K562 (cell line): ENCODE data around the gene RACK1. TPM values are rescaled to one million over a fixed set of nuclear protein-coding genes. Genes with fewer than 3 reads are reported as not detected.
A peak's percentile ranks its signal among the peaks of the same experiment; 100 is the strongest.

Experiments used
- CBX3 ChIP-seq, 2 experiments: IDR thresholded peaks; 1 replicate in 1 of 2; 2 replicates in 1 of 2; pipeline ENCODE4 v1.6.1; 2012; ENCODE audit warnings: inconsistent platforms in 2 of 2, low read length in 2 of 2, borderline replicate concordance in 1 of 2, control low read depth in 1 of 2
- E2F5 ChIP-seq: sonication (generic); formaldehyde crosslinking; IDR thresholded peaks from 2 replicates; pipeline ENCODE4 v1.8.0; 2022; ENCODE audit warnings: mild to moderate bottlenecking, missing genetic modification reagents
- ESRRA ChIP-seq: fragments of 450-650 bp; IDR thresholded peaks from 2 replicates; pipeline ENCODE4 v1.6.1; 2014; ENCODE audit warnings: low read depth, mild to moderate bottlenecking, moderate library complexity, borderline replicate concordance
- ETS1 ChIP-seq: conservative IDR thresholded peaks from 2 replicates; pipeline ENCODE4 v1.6.1; 2011; ENCODE audit warnings: low read depth, mild to moderate bottlenecking, low read length; ENCODE audit not compliant: control insufficient read depth
- FIP1L1 ChIP-seq: fragments of 200-400 bp; formaldehyde crosslinking; IDR thresholded peaks from 2 replicates; pipeline ENCODE4 v1.6.1; 2018; ENCODE audit warnings: mild to moderate bottlenecking, low read depth, low read length; ENCODE audit not compliant: poor library complexity, severe bottlenecking
- HNRNPLL ChIP-seq: fragments of 200-400 bp; formaldehyde crosslinking; IDR thresholded peaks from 2 replicates; pipeline ENCODE4 v1.6.1; 2017; ENCODE audit warnings: low read length, low read depth, mild to moderate bottlenecking; ENCODE audit not compliant: poor library complexity, severe bottlenecking
- IRF1 ChIP-seq: sonication (generic); formaldehyde crosslinking; IDR thresholded peaks from 2 replicates; pipeline ENCODE4 v1.8.0; 2022; ENCODE audit warnings: missing genetic modification reagents, mild to moderate bottlenecking, borderline replicate concordance
- KAT2B ChIP-seq: IDR thresholded peaks from one replicate; pipeline ENCODE4 v1.6.1; 2012; ENCODE audit warnings: low read depth, mild to moderate bottlenecking, control low read depth, inconsistent platforms, low read length, moderate library complexity
- KDM2B ChIP-seq: fragments of 250-450 bp; sonication (Bioruptor Pico); IDR thresholded peaks from 2 replicates; pipeline ENCODE4 v1.8.0; 2021; ENCODE audit warnings: mild to moderate bottlenecking, moderate library complexity
- MNT ChIP-seq, 2 experiments: fragments of 450-650 bp; conservative IDR thresholded peaks; 2 replicates each; pipeline ENCODE4 v1.6.1; 2017; ENCODE audit warnings: mild to moderate bottlenecking in 2 of 2, moderate library complexity in 2 of 2
- NRF1 ChIP-seq, 2 experiments: fragments of 450-650 bp; IDR thresholded peaks in 1 of 2; conservative IDR thresholded peaks in 1 of 2; 2 replicates each; pipeline ENCODE4 v1.6.1; 2014; ENCODE audit warnings: mild to moderate bottlenecking in 2 of 2
- SIN3A ChIP-seq, 2 experiments: fragments of 150-350 bp in 1 of 2; IDR thresholded peaks; 2 replicates each; pipeline ENCODE4 v1.6.1; 2011 to 2016; ENCODE audit warnings: borderline replicate concordance in 2 of 2, low read depth in 2 of 2, low read length in 2 of 2, mild to moderate bottlenecking in 2 of 2, moderate library complexity in 2 of 2; ENCODE audit not compliant: control insufficient read depth in 1 of 2
- SRF ChIP-seq, 2 experiments: fragments of 250-450, 450-650 bp in 1 of 2; sonication (Bioruptor Pico) in 1 of 2; sonication (generic) in 1 of 2; formaldehyde crosslinking; IDR thresholded peaks; 2 replicates each; pipeline versions ENCODE4 v1.5.0 to v1.5.1; 2020 to 2022; ENCODE audit warnings: mild to moderate bottlenecking in 1 of 2, missing genetic modification reagents in 1 of 2
- TEAD2 ChIP-seq: fragments of 450-650 bp; IDR thresholded peaks from 2 replicates; pipeline ENCODE4 v1.6.1; 2016; ENCODE audit warnings: missing genetic modification characterization, control low read depth, missing compliant biosample characterization
- ZKSCAN1 ChIP-seq: fragments of 150-350 bp; IDR thresholded peaks from 2 replicates; pipeline ENCODE4 v1.6.1; 2016; ENCODE audit warnings: low read depth, low read length
- ZNF165 ChIP-seq: fragments of 250-450 bp; sonication (Bioruptor Pico); IDR thresholded peaks from 2 replicates; pipeline ENCODE4 v1.4.0; 2020; ENCODE audit warnings: borderline replicate concordance
- ZNF57 ChIP-seq: fragments of 450-650 bp; formaldehyde crosslinking; IDR thresholded peaks from 2 replicates; pipeline ENCODE4 v1.4.0; 2020; ENCODE audit warnings: mild to moderate bottlenecking, moderate library complexity
- ZNF639 ChIP-seq, 2 experiments: fragments of 200-800 bp in 1 of 2; sonication (Bioruptor generic) in 1 of 2; sonication (generic) in 1 of 2; formaldehyde crosslinking in 1 of 2; IDR thresholded peaks in 1 of 2; conservative IDR thresholded peaks in 1 of 2; 2 replicates each; pipeline versions ENCODE4 v1.5.0 to v1.6.1; 2016 to 2020; ENCODE audit warnings: missing compliant biosample characterization in 1 of 2, missing genetic modification characterization in 1 of 2, missing genetic modification reagents in 1 of 2
- polyA plus RNA-seq, 8 experiments: library from polyadenylated mRNA; depleted of rRNA in 4 of 8; stranded (reverse) in 5 of 8; unstranded in 3 of 8; fragments of >200 nt; fragmentation: Nextera tagmentation in 2 of 8; fragmentation: Illumina TruSeq in 1 of 8; extraction: Ambion mirVana in 2 of 8; extraction: Trizol in 1 of 8; gene quantifications; 2 replicates each; pipeline versions ENCODE4 v1.2.1 to v1.2.3, GENCODE V29; 2011 to 2014; ENCODE audit warnings: inconsistent platforms in 1 of 8, missing spikeins in 1 of 8
- total RNA-seq, 7 experiments: library from RNA; depleted of rRNA in 6 of 7; stranded (reverse); fragments of >200 nt in 6 of 7; fragmentation: Illumina TruSeq in 2 of 7; extraction: Trizol in 2 of 7; gene quantifications; 2 replicates each; pipeline versions ENCODE4 v1.2.1 to v1.2.3, GENCODE V29; 2011 to 2021; ENCODE audit warnings: low replicate concordance in 1 of 7

RACK1 gene
- total and polyA plus RNA-seq, 9 of the 15 experiments (the other 6 are each of a cell fraction or from before 2014, with no cell fraction given), result 2,303 to 5,311 (median 3,833) TPM

- TF ChIP-seq E2F5 (0 out of 2 replicates have a peak, but pooled peaks have one; percentile 47), FIP1L1 (no peak), ZKSCAN1 (no peak), CBX3 (IDR thresholded peaks at IDR 0.05; ENCODE audit: borderline replicate concordance in 1 of 2, low read length in 2 of 2) (peak in 1 of 2 experiments; percentile 58; a peak in 1 of 3 replicates), ZNF165 (no peak), NRF1 (conservative IDR thresholded peaks at IDR 0.05 in 1 of 2, IDR thresholded peaks at IDR 0.05 in 1 of 2) (peak; percentile 90 to 91), SRF (CRISPR knock-in tag; IDR thresholded peaks at IDR 0.05) (0 out of 4 replicates have a peak, but pooled peaks of 1 of the 2 experiments have one; percentile 26), HNRNPLL (peak; percentile 22), IRF1 (CRISPR knock-in tag) (no peak), SIN3A (IDR thresholded peaks at IDR 0.05; ENCODE audit: borderline replicate concordance in 2 of 2, control insufficient read depth in 1 of 2, low read depth in 2 of 2, low read length in 2 of 2) (peak in 1 of 2 experiments; percentile 57; a peak in 1 of 4 replicates), MNT (conservative IDR thresholded peaks at IDR 0.05) (peak; percentile 90 to 96), ZNF57 (CRISPR knock-in tag) (0 out of 2 replicates have a peak, but pooled peaks have one; percentile 69), ETS1 (no peak; the same call in 1 of the 2 replicates), TEAD2 (tag) (no peak), ESRRA (peak; percentile 25; the same call in 1 of the 2 replicates), KAT2B (no peak), ZNF639 (CRISPR knock-in tag; conservative IDR thresholded peaks at IDR 0.05 in 1 of 2, IDR thresholded peaks at IDR 0.05 in 1 of 2) (0 out of 4 replicates have a peak, but pooled peaks of 1 of the 2 experiments have one; percentile 57), KDM2B (CRISPR knock-in tag) (no peak)
Measured at GRCh38 chr5:181281077-181281983, 37.6 kb upstream of the RACK1 start (continued).
